ACC112 (cell line): Measurements from ENCODE around the gene NRG2.

Source experiments
- H2AFZ ChIP-seq: fragments of 200-600 bp; sonication (generic); one replicate; pipeline ENCODE4 v1.6.0; 2017; ENCODE audit warnings: antibody characterized with exemption, low read length; ENCODE audit not compliant: unreplicated experiment
- H3K27ac ChIP-seq: fragments of 200-600 bp; sonication (generic); 2 replicates; pipeline ENCODE4 v1.5.1; 2014; ENCODE audit warnings: low read depth, mild to moderate bottlenecking, antibody characterized with exemption, low read length, moderate library complexity
- H3K27me3 ChIP-seq: fragments of 200-600 bp; sonication (generic); 2 replicates; pipeline ENCODE4 v1.6.1; 2014; ENCODE audit warnings: mild to moderate bottlenecking, antibody characterized with exemption, low read length, moderate library complexity, mixed read lengths; ENCODE audit not compliant: insufficient read depth
- H3K36me3 ChIP-seq: fragments of 200-600 bp; sonication (generic); 2 replicates; pipeline ENCODE4 v1.6.1; 2016; ENCODE audit warnings: mild to moderate bottlenecking, antibody characterized with exemption, low read length, moderate library complexity, mixed read lengths; ENCODE audit not compliant: insufficient read depth
- H3K4me1 ChIP-seq: fragments of 200-600 bp; sonication (generic); one replicate; pipeline ENCODE4 v1.6.1; 2016; ENCODE audit warnings: low read length, mixed read lengths; ENCODE audit not compliant: insufficient read depth, unreplicated experiment, control insufficient read depth
- H3K4me3 ChIP-seq: fragments of 200-600 bp; sonication (generic); 2 replicates; pipeline ENCODE4 v1.5.1; 2014; ENCODE audit warnings: mild to moderate bottlenecking, low read depth, low read length
- H3K79me2 ChIP-seq: fragments of 200-600 bp; sonication (generic); one replicate; pipeline ENCODE4 v1.6.0; 2016; ENCODE audit warnings: low read length; ENCODE audit not compliant: control insufficient read depth, unreplicated experiment, insufficient read depth

Gene NRG2

GRCh38 chr5:139872851-139873794 lies 170.0 kb downstream of the NRG2 start:
- no peak overlapping the region for H2AFZ ChIP-seq
- peaks cover 23% of the 10 kb centered on the region for H3K27me3 ChIP-seq

GRCh38 chr5:139872052-139872766 lies 170.9 kb downstream of the NRG2 start:
- H3K27me3 ChIP-seq: peaks cover 23% of the 10 kb centered on the region
- H3K4me3 ChIP-seq: no peak overlapping the region

More at GRCh38 chr5:139872851-139873794, 170.0 kb downstream of the NRG2 start:
- Histone ChIP-seq H3K4me1 (no peaks in the 10 kb centered on the region), H3K79me2 (no peaks in the 10 kb centered on the region), H3K27ac (no peak overlapping the region), H3K36me3 (no peaks in the 10 kb centered on the region), H3K4me3 (no peak overlapping the region)

GRCh38 chr5:139871614-139872013 lies 171.5 kb downstream of the NRG2 start:
- no peak overlapping the region for H2AFZ ChIP-seq
- H3K27me3 ChIP-seq: peaks cover 27% of the 10 kb centered on the region
- no peak overlapping the region for H3K27ac ChIP-seq

More at GRCh38 chr5:139872052-139872766, 170.9 kb downstream of the NRG2 start:
- Histone ChIP-seq H3K79me2 (no peaks in the 10 kb centered on the region), H3K36me3 (no peaks in the 10 kb centered on the region), H3K27ac (no peak overlapping the region), H2AFZ (no peak overlapping the region), H3K4me1 (no peaks in the 10 kb centered on the region)

GRCh38 chr5:139870677-139871076 lies 172.4 kb downstream of the NRG2 start:
- Histone ChIP-seq H3K79me2 (no peaks in the 10 kb centered on the region), H3K36me3 (no peaks in the 10 kb centered on the region), H2AFZ (no peak overlapping the region), H3K4me1 (no peaks in the 10 kb centered on the region), H3K27me3 (peaks cover 29% of the 10 kb centered on the region), H3K4me3 (no peak overlapping the region), H3K27ac (no peak overlapping the region)

More at GRCh38 chr5:139871614-139872013, 171.5 kb downstream of the NRG2 start:
- H3K4me3 ChIP-seq: no peak overlapping the region
- no peaks in the 10 kb centered on the region for H3K79me2 ChIP-seq
- H3K36me3 ChIP-seq: no peaks in the 10 kb centered on the region
- no peaks in the 10 kb centered on the region for H3K4me1 ChIP-seq

- no peaks in the 10 kb centered on the region for H3K4me1 ChIP-seq
- no peaks in the 10 kb centered on the region for H3K36me3 ChIP-seq
- H3K27me3 ChIP-seq: peaks cover 18% of the 10 kb centered on the region
- H3K4me3 ChIP-seq: no peak overlapping the region
- H3K79me2 ChIP-seq: no peaks in the 10 kb centered on the region
- no peak overlapping the region for H3K27ac ChIP-seq
- H2AFZ ChIP-seq: no peak overlapping the region
Observed at GRCh38 chr5:139869042-139869790, 173.9 kb downstream of the NRG2 start.

- no peaks in the 10 kb centered on the region for H3K4me1 ChIP-seq
- no peaks in the 10 kb centered on the region for H3K79me2 ChIP-seq
- H3K36me3 ChIP-seq: no peaks in the 10 kb centered on the region
- H3K27me3 ChIP-seq: peaks cover 11% of the 10 kb centered on the region
- H3K27ac ChIP-seq: no peak overlapping the region
- H3K4me3 ChIP-seq: no peak overlapping the region
- H2AFZ ChIP-seq: no peak overlapping the region
Observed at GRCh38 chr5:139867581-139867980, 175.5 kb downstream of the NRG2 start.

- no peaks in the 10 kb centered on the region for H3K4me1 ChIP-seq
- no peaks in the 10 kb centered on the region for H3K79me2 ChIP-seq
- H3K27me3 ChIP-seq: peaks cover 7% of the 10 kb centered on the region
- H2AFZ ChIP-seq: no peak overlapping the region
- H3K4me3 ChIP-seq: no peak overlapping the region
- H3K36me3 ChIP-seq: no peaks in the 10 kb centered on the region
- H3K27ac ChIP-seq: no peak overlapping the region
Observed at GRCh38 chr5:139867109-139867508, 176.0 kb downstream of the NRG2 start.

GRCh38 chr5:139864716-139865483 lies 178.2 kb downstream of the NRG2 start:
- no peak overlapping the region for H2AFZ ChIP-seq
- H3K4me3 ChIP-seq: no peak overlapping the region
- H3K27me3 ChIP-seq: peaks cover 5% of the 10 kb centered on the region
- H3K36me3 ChIP-seq: no peaks in the 10 kb centered on the region
- H3K79me2 ChIP-seq: no peaks in the 10 kb centered on the region
- no peak overlapping the region for H3K27ac ChIP-seq
- no peaks in the 10 kb centered on the region for H3K4me1 ChIP-seq

- no peak overlapping the region for H2AFZ ChIP-seq
- H3K27ac ChIP-seq: no peak overlapping the region
- no peak overlapping the region for H3K4me3 ChIP-seq
- no peaks in the 10 kb centered on the region for H3K79me2 ChIP-seq
- no peaks in the 10 kb centered on the region for H3K4me1 ChIP-seq
- H3K27me3 ChIP-seq: peaks cover 5% of the 10 kb centered on the region
- H3K36me3 ChIP-seq: no peaks in the 10 kb centered on the region
Observed at GRCh38 chr5:139863855-139864558, 179.1 kb downstream of the NRG2 start.
